NK-92 (cell line): Measurements from ENCODE around the gene ST6GALNAC6.
"Not testable (repeated sequence)": the region's sequence is repeated elsewhere in the genome, so short reads cannot be mapped to it uniquely, and the experiment has no call there.

Source experiments
- DNase-seq: peaks from one replicate; lab custom pipeline; 2025; ENCODE audit not compliant: unreplicated experiment; lab: John Stamatoyannopoulos, UW

ST6GALNAC6 gene

DNA sequence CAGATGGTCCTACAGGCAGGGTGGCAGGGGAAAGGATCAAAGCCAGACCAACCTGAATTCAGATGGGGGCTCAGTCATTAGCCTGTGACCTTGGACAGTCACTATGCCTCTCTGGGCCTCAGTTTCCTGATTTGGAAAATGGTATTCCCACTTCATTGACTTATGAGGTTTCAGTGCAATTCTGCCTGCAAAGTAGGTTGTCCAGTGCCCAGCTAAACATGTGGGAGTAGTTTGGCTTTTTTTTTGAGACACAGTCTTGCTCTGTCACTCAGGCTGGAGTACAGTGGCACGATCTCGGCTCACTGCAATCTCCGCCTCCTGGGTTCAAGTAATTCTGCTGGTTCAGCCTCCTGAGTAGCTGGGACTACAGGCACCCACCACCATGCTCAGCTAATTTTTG, 62.8 kb downstream of the ST6GALNAC6 start:
- DNase-seq: not testable (repeated sequence)

- no peak for DNase-seq
Measured at GRCh38 chr9:127835991-127836516, 63.3 kb downstream of the ST6GALNAC6 start.
